Motor neuron (in vitro differentiated cells): ENCODE measurements around the gene GRHL3. TPM values are rescaled to one million over a fixed set of nuclear protein-coding genes. Genes with fewer than 3 reads are reported as not detected.
"Not testable (repeated sequence)": the region's sequence is repeated elsewhere in the genome, so short reads cannot be mapped to it uniquely, and the experiment has no call there.

Experiments used
- ATAC-seq, 8 experiments: fragments of 200-7000 bp; cut with Tn5 transposase; replicated peaks in 6 of 8; 2 replicates each; pipeline ENCODE4 v1.8.0; 2021; ENCODE audit warnings: mild to moderate bottlenecking in 8 of 8, moderate library complexity in 8 of 8
- H3K27ac ChIP-seq, 2 donors: fragments of 250-450 bp; sonication (Bioruptor Pico); 2 replicates each; pipeline ENCODE4 v1.9.0; 2021; ENCODE audit warnings: antibody characterized with exemption in 2 of 2, mild to moderate bottlenecking in 2 of 2, moderate library complexity in 1 of 2
- H3K4me1 ChIP-seq, 2 donors: fragments of 250-450 bp; sonication (Bioruptor Pico); replicated peaks in 1 of 2; 2 replicates each; pipeline ENCODE4 v1.6.1; 2021; ENCODE audit warnings: antibody characterized with exemption in 2 of 2, mild to moderate bottlenecking in 2 of 2, moderate library complexity in 1 of 2
- H3K4me3 ChIP-seq, 5 donors: fragments of 250-450 bp; sonication (Bioruptor Pico); 2 replicates each; pipeline ENCODE4 v1.9.0; 2021; ENCODE audit warnings: antibody characterized with exemption in 5 of 5, mild to moderate bottlenecking in 5 of 5, moderate library complexity in 4 of 5
- WGBS, 10 experiments: fragments of 450-650 bp; shearing (Covaris generic); methylation state at CpG; one replicate each; pipeline ENCODE4 v1.0.0; 2022; 5-methylcytosine and 5-hydroxymethylcytosine counted together
- in situ Hi-C, 9 experiments: fragments of 400-800 bp; cut with MboI; loops; one replicate each; pipeline ENCODE4 v1.15.0; 2021; ENCODE audit warnings: low sequenced_read_pairs in 9 of 9, low pct_unique_long_range_greater_than_20kb in 2 of 9; ENCODE audit not compliant: unreplicated experiment in 9 of 9
- total RNA-seq, 8 experiments: library from RNA; unstranded; fragments of 300-600 nt; gene quantifications; 2 replicates each; pipeline versions ENCODE4 v1.2.3 to v1.2.4, GENCODE V29; 2022

The GRHL3 gene
- total RNA-seq, 8 experiments from 2014 or later: 0.05 to 1.1 (median 0.57) TPM; not detected in 1

GRCh38 chr1:24285231-24285630, 33.9 kb upstream of the GRHL3 start:
- 80 to 92% (median 89%) methylated on average over 2 to 13 of the region's 13 CpGs; no CpG with 5 or more reads in 6 of the 10 experiments for WGBS, 10 experiments
- Histone ChIP-seq H3K4me3 (no peak overlapping the region), H3K27ac (no peak overlapping the region), H3K4me1 (peaks cover 0 to 8% of the 10 kb centered on the region in 2 donors)
- no peak for ATAC-seq
- in situ Hi-C loops: no loop called here

GRCh38 chr1:24286246-24287010, 32.7 kb upstream of the GRHL3 start:
- no peak overlapping the region for H3K27ac ChIP-seq
- ATAC-seq: peak in 5 of 8 experiments; percentile 27 to 89 (median 42)
- H3K4me3 ChIP-seq: no peak overlapping the region
- WGBS, 10 experiments: 14 to 100% (median 51%) methylated on average over 1 to 11 of the region's 11 CpGs; no CpG with 5 or more reads in 1 of the 10 experiments
- peaks cover 0 to 8% of the 10 kb centered on the region in 2 donors for H3K4me1 ChIP-seq
- in situ Hi-C loops: no loop called here

- H3K27ac ChIP-seq, H3K4me1 ChIP-seq, H3K4me3 ChIP-seq, ATAC-seq, in situ Hi-C loops: not testable (repeated sequence)
- 80 to 100% (median 96%) methylated on average over 1 to 5 of the region's 6 CpGs; no CpG with 5 or more reads in 2 of the 10 experiments for WGBS, 10 experiments
Measured at GRCh38 chr1:24287779-24288178, 31.4 kb upstream of the GRHL3 start.

GRCh38 chr1:24288479-24288878, 30.7 kb upstream of the GRHL3 start:
- Histone ChIP-seq H3K4me1 (peaks cover 0 to 8% of the 10 kb centered on the region in 2 donors), H3K27ac (no peak overlapping the region), H3K4me3 (no peak overlapping the region)
- ATAC-seq: no peak
- in situ Hi-C loops: no loop called here
- 80 to 100% (median 100%) methylated on average over 1 of the region's 1 CpG; no CpG with 5 or more reads in 4 of the 10 experiments for WGBS, 10 experiments

GRCh38 chr1:24289937-24290595, 29.1 kb upstream of the GRHL3 start:
- Histone ChIP-seq H3K4me1 (peaks cover 9 to 19% of the 10 kb centered on the region in 2 donors), H3K4me3 (no peak overlapping the region), H3K27ac (no peak overlapping the region)
- ATAC-seq: peak in 3 of 8 experiments; percentile 8 to 26 (median 21)
- in situ Hi-C loops: no loop called here
- WGBS, 10 experiments: 0 to 100% (median 83%) methylated on average over 1 to 13 of the region's 15 CpGs

GRCh38 chr1:24290933-24291487, 28.1 kb upstream of the GRHL3 start:
- Histone ChIP-seq H3K4me1 (peaks cover 15 to 25% of the 10 kb centered on the region in 2 donors), H3K27ac (no peak overlapping the region), H3K4me3 (no peak overlapping the region)
- in situ Hi-C loops: no loop called here
- ATAC-seq: no peak
- 62 to 93% (median 82%) methylated on average over 1 to 7 of the region's 8 CpGs; no CpG with 5 or more reads in 2 of the 10 experiments for WGBS, 10 experiments

GRCh38 chr1:24292103-24292502, 27.1 kb upstream of the GRHL3 start:
- 80 to 100% (median 83%) methylated on average over 1 to 4 of the region's 4 CpGs; no CpG with 5 or more reads in 2 of the 10 experiments for WGBS, 10 experiments
- ATAC-seq: no peak
- in situ Hi-C loops: no loop called here

GRCh38 chr1:24292887-24293286, 26.3 kb upstream of the GRHL3 start:
- peaks cover 15 to 17% of the 10 kb centered on the region in 2 donors for H3K4me1 ChIP-seq
- no peak overlapping the region for H3K27ac ChIP-seq
- 70 to 89% (median 84%) methylated on average over 3 to 8 of the region's 9 CpGs; no CpG with 5 or more reads in 3 of the 10 experiments for WGBS, 10 experiments
- ATAC-seq: no peak
- in situ Hi-C loops: no loop called here
- H3K4me3 ChIP-seq: no peak overlapping the region

More at GRCh38 chr1:24292103-24292502, 27.1 kb upstream of the GRHL3 start:
- H3K4me1 ChIP-seq: peaks cover 15 to 17% of the 10 kb centered on the region in 2 donors
- H3K27ac ChIP-seq: no peak overlapping the region
- H3K4me3 ChIP-seq: no peak overlapping the region

- WGBS, 10 experiments: 50 to 92% (median 77%) methylated on average over 1 to 13 of the region's 16 CpGs; no CpG with 5 or more reads in 2 of the 10 experiments
- Histone ChIP-seq H3K27ac (no peak overlapping the region), H3K4me1 (peaks cover 15 to 17% of the 10 kb centered on the region in 2 donors), H3K4me3 (no peak overlapping the region)
- in situ Hi-C loops: no loop called here
- ATAC-seq: peak in 1 of 8 experiments; percentile 5
Measured at GRCh38 chr1:24293392-24294227, 25.5 kb upstream of the GRHL3 start.

- H3K27ac ChIP-seq: no peak overlapping the region
- H3K4me3 ChIP-seq: no peak overlapping the region
- peak; percentile 20 to 75 (median 50) for ATAC-seq
- H3K4me1 ChIP-seq: peaks cover 15 to 17% of the 10 kb centered on the region in 2 donors
- in situ Hi-C loops: no loop called here
- 10 to 100% (median 78%) methylated on average over 1 to 9 of the region's 9 CpGs; no CpG with 5 or more reads in 2 of the 10 experiments for WGBS, 10 experiments
Measured at GRCh38 chr1:24294228-24294672, 24.9 kb upstream of the GRHL3 start.

GRCh38 chr1:24294716-24295371, 24.3 kb upstream of the GRHL3 start:
- in situ Hi-C loops: no loop called here
- Histone ChIP-seq H3K27ac (no peak overlapping the region), H3K4me3 (no peak overlapping the region), H3K4me1 (peaks cover 15 to 17% of the 10 kb centered on the region in 2 donors)
- peak; percentile 66 to 91 (median 86) for ATAC-seq
- 0 to 36% (median 20%) methylated on average over 1 to 9 of the region's 9 CpGs; no CpG with 5 or more reads in 1 of the 10 experiments for WGBS, 10 experiments

- 50 to 100% (median 94%) methylated on average over 1 to 4 of the region's 5 CpGs; no CpG with 5 or more reads in 4 of the 10 experiments for WGBS, 10 experiments
- no peak overlapping the region for H3K4me3 ChIP-seq
- ATAC-seq: no peak
- in situ Hi-C loops: no loop called here
- no peak overlapping the region for H3K27ac ChIP-seq
- H3K4me1 ChIP-seq: peaks cover 15 to 17% of the 10 kb centered on the region in 2 donors
Measured at GRCh38 chr1:24295535-24295934, 23.6 kb upstream of the GRHL3 start.
